Esophagus muscularis mucosa (tissue), 3 donors: Measurements from ENCODE around the gene HNRNPA3.

Experiments
- POLR2AphosphoS5 ChIP-seq, 2 donors: sonication (generic); formaldehyde crosslinking; IDR thresholded peaks; one replicate each; pipeline ENCODE4 v1.6.1; 2017; ENCODE audit warnings: antibody characterized with exemption in 2 of 2
- TF ChIP-seq, protein P1 (sequence below), 3 experiments: fragments of 200-600 bp in 2 of 3; fragments of 450-650 bp in 1 of 3; sonication (generic) in 2 of 3; IDR thresholded peaks; one replicate each; pipeline ENCODE4 v1.5.1; 2017 to 2019; ENCODE audit warnings: antibody characterized with exemption in 3 of 3, mild to moderate bottlenecking in 2 of 3, moderate library complexity in 1 of 3

DNA sequence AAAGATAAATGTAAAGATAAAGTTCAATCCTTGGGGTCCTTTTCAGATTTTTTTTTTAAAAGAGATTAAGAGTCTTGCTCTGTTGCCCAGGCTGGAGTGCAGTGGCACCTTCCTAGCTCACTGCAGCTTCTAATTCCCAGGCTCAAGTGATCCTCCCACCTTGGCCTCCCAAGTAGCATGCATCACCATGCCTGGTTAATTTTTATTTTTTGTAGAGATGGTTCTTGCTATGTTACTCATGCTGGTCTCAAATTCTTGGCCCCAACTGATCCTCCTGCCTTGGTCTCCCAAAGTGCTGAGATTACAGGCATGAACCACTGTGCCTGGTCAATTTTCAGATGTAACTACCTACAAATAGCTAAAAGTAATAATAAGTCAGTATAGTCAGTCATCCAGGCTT is 30.9 kb downstream of the HNRNPA3 start:
- TF ChIP-seq, protein P1, sequence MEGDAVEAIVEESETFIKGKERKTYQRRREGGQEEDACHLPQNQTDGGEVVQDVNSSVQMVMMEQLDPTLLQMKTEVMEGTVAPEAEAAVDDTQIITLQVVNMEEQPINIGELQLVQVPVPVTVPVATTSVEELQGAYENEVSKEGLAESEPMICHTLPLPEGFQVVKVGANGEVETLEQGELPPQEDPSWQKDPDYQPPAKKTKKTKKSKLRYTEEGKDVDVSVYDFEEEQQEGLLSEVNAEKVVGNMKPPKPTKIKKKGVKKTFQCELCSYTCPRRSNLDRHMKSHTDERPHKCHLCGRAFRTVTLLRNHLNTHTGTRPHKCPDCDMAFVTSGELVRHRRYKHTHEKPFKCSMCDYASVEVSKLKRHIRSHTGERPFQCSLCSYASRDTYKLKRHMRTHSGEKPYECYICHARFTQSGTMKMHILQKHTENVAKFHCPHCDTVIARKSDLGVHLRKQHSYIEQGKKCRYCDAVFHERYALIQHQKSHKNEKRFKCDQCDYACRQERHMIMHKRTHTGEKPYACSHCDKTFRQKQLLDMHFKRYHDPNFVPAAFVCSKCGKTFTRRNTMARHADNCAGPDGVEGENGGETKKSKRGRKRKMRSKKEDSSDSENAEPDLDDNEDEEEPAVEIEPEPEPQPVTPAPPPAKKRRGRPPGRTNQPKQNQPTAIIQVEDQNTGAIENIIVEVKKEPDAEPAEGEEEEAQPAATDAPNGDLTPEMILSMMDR (IDR thresholded peaks at IDR 0.05) = no peak
- no peak for TF ChIP-seq POLR2AphosphoS5 (IDR thresholded peaks at IDR 0.05)
